ENCODE results near the gene IL1RN. TPM values are rescaled to one million over a fixed set of nuclear protein-coding genes. Genes with fewer than 3 reads are reported as not detected.

Gene IL1RN
- total RNA-seq, 1 donor from 2014 or later = 2.4 TPM

- intact Hi-C loops (cut with micrococcal nuclease) = loop anchor here (5.0 kb wide), 1 partner anchor 407 kb away; the partner anchor contains the start of gene CKAP2L
Observed at GRCh38 chr2:113169586-113169985, 42.2 kb downstream of the IL1RN start.

DNA sequence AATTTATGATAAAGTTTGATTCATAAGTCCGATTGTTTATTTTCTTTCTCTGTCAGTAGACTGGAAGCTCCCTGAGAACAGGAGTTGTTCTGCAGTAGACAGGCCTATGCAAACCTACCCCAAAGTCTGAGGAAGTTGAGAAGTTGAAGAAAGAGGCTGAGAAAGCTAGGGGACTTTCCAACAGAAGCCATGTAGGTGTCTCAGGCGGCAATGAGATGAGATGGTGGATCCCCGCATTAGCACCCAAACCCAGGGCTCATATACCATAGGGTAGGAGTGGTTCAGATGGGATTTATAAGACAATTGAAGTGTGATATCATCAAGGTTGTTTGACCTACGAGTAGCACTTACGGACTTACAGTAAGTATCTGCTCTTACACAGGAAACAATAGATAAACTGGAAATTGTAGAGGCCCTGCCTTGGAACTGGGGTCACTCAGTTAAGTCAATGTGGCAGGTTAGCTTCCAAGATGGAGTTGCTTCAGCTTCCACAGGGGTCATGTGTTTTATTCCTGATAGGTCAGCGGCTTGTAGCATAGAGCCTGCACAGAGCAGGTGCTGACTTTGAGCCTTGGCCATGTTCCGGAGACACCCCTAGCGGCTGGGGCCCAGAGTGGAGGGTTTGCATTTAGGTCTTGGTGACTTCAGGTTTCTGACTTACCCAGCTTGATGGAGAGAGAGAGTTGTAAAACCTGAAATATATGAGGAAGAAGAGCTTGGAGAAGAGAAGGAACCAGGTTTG, 44.1 kb downstream of the IL1RN start:
- intact Hi-C loops (cut with micrococcal nuclease) = loop anchor here (2.0 to 10.0 kb wide), 4 partner anchors 521 to 1117 kb away; partner anchors contain the start of genes TMEM87B and TTL

DNA sequence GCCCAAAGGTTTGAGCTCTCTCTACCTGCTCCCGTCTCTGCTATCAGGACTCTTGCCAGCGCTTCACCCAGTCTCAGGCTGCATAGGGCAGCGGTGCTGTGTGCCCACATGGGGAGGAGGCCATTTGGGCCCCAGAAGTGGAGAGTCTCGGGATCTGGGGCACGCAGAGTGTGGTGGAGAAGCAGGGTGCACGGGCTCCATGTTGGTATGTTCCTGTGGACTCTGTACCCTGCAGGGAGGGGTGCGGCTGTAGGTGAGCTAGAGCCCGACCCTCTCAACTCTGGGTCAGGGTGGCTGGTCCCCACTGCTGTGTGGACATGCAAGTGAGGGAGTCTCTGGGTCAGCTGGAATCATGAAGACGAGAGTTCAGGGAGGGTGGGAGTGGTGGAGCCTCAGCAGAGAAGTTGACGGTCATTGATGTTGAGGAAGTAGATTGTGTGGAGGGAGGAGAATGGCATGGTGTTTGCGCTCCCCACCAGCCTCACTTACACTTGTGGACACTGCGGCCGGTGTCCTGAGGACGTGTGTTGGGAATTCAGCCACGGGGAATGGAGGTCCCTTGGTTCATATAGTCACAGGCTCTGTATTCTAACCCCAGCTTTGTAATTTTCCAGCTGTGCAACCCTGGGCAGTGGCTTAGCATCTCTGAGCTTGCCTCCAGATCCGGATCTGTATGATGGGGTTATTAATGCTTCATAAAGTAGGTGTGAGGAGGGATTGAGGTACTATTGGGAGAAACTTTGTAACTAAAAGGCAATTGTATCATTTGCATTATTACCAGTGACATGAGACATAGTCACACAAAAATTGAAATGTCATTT, 45.5 kb downstream of the IL1RN start:
- intact Hi-C loops (cut with micrococcal nuclease) = loop anchor here (1.0 to 10.0 kb wide), 7 partner anchors 16 to 1118 kb away; partner anchors contain the start of genes TMEM87B and TTL

- intact Hi-C loops (cut with micrococcal nuclease) = loop anchor here (1.0 to 10.0 kb wide), 11 partner anchors 16 to 1119 kb away; partner anchors contain the start of genes TMEM87B and TTL
Observed at GRCh38 chr2:113173542-113174375, 46.4 kb downstream of the IL1RN start, which contains the start of gene PSD4. PSD4 (plus strand) TSS chr2:113173971; CDS start chr2:113182457, 8,486 bp downstream.

DNA sequence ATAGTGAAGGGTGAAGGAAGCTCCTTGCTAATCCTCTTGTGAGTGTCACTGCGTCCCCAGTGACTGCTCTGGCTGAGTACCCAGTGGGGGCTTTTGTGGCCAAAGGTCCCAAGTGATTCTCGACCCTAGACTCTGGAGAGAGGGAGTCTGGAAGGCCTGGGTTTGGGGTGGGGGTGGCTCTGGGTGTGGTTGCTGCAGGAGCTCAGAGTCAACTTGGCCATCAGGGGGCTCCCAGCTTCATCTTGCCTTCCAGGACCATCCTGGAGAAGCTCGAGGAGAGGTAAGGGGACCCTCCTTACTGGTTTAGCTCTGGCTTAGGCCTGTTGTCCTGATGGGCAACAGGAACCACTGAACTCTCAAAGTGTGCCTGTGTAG, 47.0 kb downstream of the IL1RN start:
- intact Hi-C loops (cut with micrococcal nuclease) = loop anchor here (1.0 to 10.0 kb wide), 7 partner anchors 25 to 1120 kb away; partner anchors contain the start of genes TMEM87B and TTL

DNA sequence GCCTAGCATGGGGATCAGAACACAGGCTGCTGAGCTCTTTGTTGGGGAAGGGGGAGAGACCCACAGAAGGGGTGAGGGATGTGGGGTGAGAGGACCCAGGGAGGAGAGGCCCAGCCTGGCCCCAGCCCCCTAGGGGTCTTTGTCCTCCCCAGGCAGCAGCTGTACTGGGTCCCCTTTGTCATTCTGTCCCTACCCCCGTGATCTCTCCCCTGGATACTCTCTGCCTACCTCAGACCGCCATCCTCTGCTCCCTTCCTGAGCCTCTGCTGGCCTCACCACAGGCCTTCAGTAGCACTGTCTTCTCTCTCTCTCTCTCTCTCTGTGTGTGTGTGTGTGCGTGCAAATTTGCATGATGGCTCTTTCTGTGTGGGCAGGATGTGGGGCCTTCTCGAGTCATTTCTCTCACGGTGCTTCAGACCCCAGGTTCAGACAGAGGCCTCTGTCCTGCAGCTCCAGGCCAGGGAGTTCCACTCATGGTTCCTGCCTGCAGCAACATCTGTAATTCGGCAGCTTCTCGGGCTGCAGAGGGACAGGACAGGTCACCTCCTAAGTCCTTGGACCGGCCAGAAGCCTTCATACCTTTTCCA, 47.7 kb downstream of the IL1RN start:
- intact Hi-C loops (cut with micrococcal nuclease) = loop anchor here (1.0 to 10.0 kb wide), 5 partner anchors 37 to 1120 kb away; partner anchors contain the start of gene TMEM87B

- intact Hi-C loops (cut with micrococcal nuclease) = loop anchor here (1.0 to 10.0 kb wide), 6 partner anchors 9 to 1121 kb away; partner anchors contain the start of gene TMEM87B
Observed at GRCh38 chr2:113175736-113176695, 48.6 kb downstream of the IL1RN start.

GRCh38 chr2:113176696-113177355, 49.4 kb downstream of the IL1RN start:
- intact Hi-C loops (cut with micrococcal nuclease) = loop anchor here (1.0 to 10.0 kb wide), 2 partner anchors 10 to 1122 kb away; partner anchors contain the start of gene TMEM87B

- intact Hi-C loops (cut with micrococcal nuclease) = loop anchor here (10.0 kb wide), 1 partner anchor 1123 kb away; the partner anchor contains the start of gene TMEM87B
Observed at GRCh38 chr2:113178069-113178746, 50.8 kb downstream of the IL1RN start.

- intact Hi-C loops (cut with micrococcal nuclease) = loop anchor here (10.0 kb wide), 1 partner anchor 1124 kb away; the partner anchor contains the start of gene TMEM87B
Observed at GRCh38 chr2:113178891-113179290, 51.5 kb downstream of the IL1RN start.

- intact Hi-C loops (cut with micrococcal nuclease) = loop anchor here (10.0 kb wide), 1 partner anchor 1125 kb away; the partner anchor contains the start of gene TMEM87B
Observed at GRCh38 chr2:113179446-113180045, 52.1 kb downstream of the IL1RN start.

DNA sequence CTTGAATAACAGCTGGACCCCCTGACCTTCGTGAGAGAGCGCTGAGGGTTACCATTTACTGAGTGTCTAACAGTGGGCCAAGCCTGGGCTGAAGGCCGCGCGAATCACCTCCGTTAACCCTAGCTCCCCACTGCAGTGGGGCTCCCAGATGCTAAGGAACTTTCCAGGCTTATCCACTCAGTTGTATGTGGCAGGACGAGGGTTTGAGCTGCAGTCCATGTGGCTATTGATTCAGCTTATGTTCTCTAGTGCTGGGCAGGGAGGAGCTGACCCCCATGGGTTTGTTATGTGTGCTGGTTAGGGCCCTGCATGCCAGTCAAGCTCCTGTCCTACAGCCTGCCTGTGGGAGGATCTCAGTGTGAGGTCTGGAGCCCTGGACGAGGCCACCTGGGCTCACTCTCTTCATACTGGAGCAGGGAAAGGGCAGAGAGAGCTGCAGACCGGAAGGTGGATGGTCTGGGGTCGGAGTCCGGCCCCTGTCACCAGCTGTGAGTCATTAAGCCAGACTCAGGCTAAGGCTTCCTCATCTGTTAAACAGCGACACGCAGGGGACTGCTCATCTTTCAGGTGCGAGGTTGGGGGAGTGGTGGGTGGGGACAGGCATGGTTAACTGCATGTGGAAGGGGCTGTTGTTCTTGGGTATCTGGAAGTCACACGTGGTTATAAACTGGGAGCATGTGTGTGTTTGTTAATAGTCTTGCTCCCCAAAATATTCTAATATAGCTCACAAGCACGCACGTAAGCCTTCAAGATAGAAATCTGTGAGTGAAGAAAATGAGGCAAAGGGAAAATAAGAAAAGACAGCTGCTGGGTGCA, 52.9 kb downstream of the IL1RN start:
- intact Hi-C loops (cut with micrococcal nuclease) = no loop called here

- intact Hi-C loops (cut with micrococcal nuclease) = loop anchor here (1.0 kb wide), 1 partner anchor 43 kb away; no protein-coding TSS in a partner anchor
Observed at GRCh38 chr2:113181258-113182051, 54.1 kb downstream of the IL1RN start.

DNA sequence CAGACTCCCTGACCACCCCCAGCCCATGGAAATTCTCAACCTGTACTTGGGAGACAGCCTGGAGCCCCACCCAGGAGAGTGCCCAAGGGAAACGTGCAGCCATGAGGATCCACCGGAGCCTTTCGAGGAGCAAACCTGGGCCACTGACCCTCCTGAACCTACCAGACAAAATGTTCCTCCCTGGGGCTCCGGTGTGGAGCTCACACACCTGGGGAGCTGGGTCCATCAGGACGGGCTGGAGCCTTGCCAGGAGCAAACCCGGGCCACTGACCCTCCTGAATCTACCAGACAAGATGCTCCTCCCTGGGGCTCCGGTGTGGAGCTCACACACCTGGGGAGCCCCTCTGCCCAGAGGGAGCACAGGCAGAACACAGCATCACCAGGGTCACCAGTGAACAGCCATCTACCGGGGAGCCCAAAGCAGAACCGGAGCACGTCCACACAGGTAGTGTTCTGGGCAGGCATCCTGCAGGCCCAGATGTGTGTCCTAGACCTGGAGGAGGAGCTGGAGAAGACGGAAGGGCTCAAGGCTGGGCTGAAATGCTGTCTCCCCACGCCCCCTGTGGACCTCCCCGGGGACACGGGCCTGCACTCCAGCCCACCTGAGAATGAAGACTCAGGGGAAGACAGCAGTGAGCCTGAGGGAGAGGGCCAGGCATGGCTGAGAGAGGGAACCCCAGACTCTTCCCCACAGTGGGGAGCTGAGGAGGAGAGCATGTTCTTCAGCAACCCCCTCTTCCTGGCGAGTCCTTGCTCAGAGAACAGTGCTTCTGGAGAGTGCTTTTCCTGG, 55.3 kb downstream of the IL1RN start:
- intact Hi-C loops (cut with micrococcal nuclease) = no loop called here

GRCh38 chr2:113183264-113183663, 55.9 kb downstream of the IL1RN start:
- intact Hi-C loops (cut with micrococcal nuclease) = no loop called here

Data from T-helper 1 cell treated with Interleukin-12 subunit alpha and Interleukin-12 subunit beta and Interleukin-4 antibody, amounts not matched to agents 30 ng/mL and 1 ng/mL, for 36 hours (primary cell).